Umbilical cord (tissue), 2 donors: Measurements from ENCODE around the gene CHN1. TPM values are rescaled to one million over a fixed set of nuclear protein-coding genes. Genes with fewer than 3 reads are reported as not detected.

Source experiments
- DNase-seq: peaks from one replicate; pipeline ENCODE4 v3.0.0-alpha.2; 2015; ENCODE audit warnings: low spot score
- total RNA-seq: library from RNA; depleted of rRNA; stranded (reverse); fragments of >200 nt; gene quantifications from one replicate; pipeline ENCODE4 v1.2.3, GENCODE V29; 2014; ENCODE audit warnings: low replicate concordance; ENCODE audit not compliant: insufficient read depth

The CHN1 gene
- total RNA-seq, 1 donor from 2014 or later, result 46.0 TPM

DNA sequence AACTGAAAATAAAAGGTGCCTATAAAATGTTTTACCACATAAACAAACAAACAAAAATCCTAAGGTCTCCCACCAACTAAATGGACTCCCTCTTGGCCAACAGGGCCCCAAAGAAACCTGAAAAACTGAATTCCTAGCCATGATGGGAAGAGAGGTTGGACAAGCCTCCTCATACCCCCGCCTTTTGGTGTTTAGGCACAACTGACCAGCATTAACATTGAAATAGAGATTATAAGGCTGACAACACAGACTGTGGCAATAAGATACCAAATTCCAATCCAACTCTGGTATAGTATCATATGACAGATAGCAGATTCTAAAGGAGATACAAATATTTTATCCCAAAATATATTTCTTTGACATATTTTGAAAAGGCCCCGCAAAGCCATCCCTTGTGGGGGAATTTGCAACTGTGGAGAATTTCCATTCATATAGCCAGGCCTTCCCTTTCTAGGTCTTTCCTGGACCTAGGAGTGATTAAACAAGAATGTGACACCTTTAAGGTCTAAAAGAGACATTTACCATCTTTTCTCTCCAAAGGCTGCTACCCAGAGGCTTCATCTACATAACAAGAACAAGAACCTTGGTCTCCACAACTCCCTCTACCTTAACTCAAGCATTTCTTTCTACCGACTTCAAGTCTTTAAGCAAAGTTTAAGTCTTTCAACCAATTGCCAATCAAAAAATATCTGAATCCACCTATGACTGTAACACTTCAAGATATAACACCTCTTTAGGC lies 80.0 kb downstream of the CHN1 start:
- no peak for DNase-seq

DNA sequence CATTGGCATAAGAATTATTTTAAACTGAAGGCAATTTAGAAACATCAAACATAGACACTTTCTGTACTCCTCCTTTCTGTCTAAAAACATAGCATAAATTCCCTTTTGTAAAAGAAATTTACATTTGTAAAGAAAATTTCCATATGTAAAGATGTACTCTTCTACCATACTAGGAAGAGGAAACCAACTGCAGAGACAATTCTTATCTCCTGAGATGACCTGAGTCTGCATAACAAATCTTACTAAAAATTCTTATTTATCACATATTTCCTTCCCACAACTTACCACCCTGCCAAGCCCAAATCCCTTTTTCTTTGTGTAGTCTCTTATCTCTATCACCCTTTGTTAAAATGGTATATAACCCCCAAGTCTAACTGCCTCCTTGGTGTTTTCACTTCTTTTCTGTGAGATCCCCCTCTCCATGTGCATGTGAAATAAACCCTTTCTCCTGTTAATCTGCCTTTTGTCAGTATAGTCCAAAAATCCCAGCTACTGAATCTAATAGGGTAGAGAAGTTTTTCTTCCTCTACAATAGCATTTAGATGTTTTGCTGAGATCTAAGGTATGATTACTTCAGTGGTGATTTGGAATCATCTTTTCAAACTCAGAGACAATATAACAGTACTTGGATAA lies 81.0 kb downstream of the CHN1 start:
- DNase-seq, result no peak

DNA sequence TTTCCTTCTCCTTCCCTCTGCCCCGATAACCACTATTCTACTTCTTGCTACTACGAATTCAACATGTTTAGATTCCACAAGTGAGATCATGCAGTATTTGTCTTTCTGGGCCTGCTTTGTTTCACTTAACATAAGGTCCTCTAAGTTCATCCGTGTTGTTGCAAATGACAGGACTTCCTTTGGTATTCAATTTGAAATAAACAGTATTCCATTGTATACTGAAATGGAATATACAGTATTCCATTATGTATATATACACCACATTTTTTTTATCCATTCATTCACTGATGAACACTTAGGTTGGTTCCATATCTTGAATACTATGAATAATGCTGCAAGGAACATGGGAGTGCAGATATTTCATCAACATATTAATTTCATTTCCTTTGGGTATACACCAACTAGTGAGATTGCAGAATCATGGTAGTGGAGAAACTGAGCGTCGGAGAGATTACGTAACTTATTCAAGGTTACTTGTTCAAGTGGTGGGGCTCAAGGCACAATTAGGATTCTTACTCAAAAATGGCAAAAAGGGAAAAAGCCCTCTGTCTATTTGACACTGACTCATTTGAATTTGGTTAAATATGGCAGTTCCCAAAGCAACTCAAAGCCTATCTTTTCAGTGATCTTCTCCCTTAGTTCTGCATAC lies 85.1 kb downstream of the CHN1 start:
- no peak for DNase-seq

DNA sequence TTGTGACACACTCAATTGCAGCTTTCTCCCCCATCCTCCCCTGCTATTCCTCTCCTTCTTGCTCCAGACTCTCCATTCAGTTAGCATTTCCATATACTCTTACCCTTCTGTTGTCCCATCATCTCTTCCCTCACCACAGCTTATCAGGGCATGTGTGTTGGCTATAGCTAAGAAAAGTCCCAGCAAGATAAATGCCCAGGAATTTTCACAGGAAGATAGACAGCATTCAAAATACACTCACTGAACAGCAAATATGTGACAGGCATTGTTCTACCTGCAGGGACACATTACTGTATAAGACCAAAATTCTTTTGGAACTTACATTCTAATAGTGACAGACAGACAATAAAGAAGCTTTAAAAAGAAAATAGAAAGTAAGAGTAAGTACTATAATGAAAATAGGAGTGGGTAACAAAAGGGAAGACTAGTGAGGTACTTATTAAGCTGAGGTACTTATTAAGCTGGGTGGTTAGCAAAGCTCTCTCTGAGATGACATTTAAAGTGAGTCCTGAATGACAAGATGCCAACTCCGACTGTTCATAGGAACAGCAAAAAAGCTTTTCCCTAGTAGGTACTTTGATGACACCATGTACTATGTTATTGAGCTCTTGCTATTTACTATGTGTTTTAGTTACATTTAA lies 86.2 kb downstream of the CHN1 start:
- no peak for DNase-seq

DNA sequence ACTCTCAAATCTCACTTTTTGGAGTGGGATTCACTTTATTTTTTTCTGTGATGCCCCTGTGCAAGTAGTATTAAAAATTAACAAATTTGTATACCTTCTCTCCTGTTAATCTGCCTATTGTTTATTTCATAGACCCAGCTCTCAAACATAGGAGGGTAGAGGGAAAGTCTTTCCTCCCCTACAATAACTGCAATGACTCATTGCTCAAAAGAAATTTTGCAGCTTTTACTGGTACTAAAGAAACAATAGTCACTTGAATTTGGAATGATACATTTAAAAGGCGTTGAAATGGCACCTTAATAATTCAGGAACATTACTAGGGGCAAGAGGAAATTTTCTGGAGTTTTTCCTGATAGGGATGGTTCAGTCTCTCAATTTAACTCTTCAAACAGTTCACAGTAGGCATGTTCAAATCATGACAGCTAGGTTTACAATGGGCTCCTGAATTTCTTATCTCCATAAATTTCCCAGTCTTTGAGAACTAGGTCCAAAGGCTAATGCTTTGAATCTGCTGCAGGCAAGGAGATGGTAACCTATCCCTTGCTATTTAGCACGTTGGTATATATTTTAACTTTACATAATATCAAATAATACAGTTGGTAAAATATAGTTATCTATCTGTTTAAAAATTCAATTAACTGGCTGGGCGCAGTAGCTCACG lies 88.8 kb downstream of the CHN1 start:
- no peak for DNase-seq

DNA sequence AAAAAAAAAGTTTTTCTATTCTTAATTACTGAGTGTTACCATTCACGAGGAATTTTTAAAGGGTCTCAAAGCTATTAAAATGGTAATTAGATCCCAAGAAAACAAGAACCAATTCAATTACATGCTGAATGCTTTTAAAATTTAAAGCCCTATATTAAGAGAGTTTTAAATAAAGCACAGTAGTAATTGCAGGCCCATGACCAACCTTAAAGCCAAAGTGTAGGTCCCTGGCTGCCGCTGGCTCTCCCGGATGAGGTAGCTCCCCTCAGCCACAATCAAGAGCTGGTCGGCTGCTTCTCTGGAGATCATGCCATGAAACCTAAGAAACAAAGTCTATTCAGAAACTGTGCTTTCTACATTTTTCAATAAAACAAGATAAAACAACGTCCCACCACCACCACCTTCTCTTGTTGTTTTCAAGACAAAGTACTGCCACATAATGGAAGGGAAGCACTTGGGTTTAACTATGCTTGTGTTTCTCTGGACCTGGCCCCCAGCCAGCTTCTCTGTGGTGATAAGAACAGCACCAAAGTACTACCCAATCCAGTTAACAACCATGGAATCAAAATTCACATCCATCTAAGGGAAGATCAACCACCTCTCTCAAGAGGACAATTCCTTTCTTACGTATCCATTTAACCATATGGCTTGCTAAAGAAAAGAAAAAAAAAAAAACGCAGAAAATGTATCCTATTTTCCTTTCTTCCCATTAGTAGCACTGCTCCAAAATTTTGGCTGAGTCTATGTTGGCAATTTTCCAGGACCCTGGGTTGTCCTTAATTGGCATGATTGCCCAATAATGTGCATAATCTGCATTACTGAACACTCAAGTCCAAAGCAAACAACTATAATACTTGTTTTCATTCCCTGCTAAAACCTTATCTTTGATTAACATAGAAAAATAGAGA lies 90.1 kb downstream of the CHN1 start:
- no peak for DNase-seq

DNA sequence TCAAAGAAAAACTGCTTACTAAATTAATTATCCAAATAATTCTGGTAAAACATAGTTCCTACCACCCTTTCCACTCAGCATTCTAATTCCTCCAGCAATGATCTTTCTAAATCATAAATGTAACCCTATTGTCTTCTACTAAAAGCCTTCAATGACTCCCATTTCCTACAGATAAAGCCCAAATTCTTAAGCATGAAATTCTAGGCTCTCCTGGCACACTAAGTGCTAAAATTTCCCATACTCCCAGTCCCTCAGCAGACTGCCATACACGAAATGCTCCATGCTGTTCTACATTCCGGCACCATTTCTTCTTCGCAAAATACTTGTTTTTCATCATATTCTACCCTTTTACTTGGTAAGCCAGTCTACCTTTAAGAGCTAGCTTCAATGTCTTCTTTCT lies 96.9 kb downstream of the CHN1 start:
- no peak for DNase-seq

DNA sequence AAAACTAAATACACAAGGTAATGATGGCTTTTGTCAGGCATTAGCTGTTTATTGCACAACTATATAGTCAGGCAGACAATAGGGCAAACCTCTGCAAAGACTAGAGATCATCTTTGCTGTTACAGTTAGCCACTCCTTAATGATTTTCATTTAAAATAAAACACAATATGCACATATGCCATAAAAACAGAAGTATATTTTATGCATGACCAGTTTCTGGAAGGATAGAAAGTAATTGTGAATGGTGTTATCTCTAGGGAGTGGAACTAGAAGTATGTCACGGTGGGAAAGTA lies 102.0 kb downstream of the CHN1 start:
- DNase-seq, result no peak

DNA sequence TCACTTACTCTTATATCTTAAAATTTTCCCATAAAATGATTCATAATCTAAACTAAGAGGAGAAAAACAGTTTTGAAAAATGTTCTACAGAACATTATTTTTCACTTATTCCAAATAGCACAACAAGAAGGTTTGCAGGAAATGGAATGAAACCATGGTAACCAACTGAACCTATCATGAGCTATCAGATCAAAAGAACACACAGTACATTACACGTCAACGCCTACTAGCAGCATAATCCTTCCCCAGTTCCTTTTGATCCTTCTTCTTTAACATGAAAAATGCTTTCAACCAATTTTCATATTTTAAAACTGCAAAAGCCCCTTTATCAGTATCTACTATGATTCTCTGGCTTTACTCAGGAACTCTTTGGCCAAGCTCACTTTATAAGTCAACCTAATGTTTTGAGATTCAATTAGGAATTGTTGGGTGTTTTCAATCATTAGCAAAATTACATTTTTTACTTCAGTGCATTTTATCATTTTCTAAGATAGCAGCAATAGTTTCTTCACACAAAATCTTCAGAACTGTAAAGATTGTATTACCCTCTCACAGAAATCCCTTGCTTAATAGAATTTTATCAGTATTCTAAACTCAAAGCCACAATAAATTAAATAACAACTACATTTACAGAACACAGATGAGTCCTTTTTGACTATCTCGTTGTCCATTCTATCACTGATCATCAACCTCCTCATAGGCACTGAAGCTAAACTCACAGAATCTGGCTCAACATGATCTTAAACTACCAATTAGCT lies 102.5 kb downstream of the CHN1 start:
- DNase-seq, result peak; percentile 96

DNA sequence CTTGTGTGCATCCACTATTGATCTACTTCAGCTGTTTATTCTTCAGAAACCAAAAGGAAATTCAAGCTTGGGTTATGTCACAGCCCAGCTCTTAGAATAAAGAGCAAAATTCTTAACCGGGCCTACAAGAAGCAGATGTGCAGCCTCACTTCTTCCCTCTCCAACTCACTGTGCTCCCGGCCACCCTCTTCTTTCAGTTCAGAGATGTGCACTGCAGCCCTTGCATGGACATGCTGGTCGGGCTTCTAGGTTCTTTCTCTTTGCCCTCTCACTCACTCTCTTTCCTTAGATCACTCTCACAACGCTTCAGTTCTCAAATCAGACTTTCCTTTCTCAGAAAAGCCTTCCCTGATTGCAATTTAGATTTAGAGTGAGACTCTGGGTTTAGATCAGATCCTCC lies 104.1 kb downstream of the CHN1 start:
- DNase-seq, result peak; percentile 59

DNA sequence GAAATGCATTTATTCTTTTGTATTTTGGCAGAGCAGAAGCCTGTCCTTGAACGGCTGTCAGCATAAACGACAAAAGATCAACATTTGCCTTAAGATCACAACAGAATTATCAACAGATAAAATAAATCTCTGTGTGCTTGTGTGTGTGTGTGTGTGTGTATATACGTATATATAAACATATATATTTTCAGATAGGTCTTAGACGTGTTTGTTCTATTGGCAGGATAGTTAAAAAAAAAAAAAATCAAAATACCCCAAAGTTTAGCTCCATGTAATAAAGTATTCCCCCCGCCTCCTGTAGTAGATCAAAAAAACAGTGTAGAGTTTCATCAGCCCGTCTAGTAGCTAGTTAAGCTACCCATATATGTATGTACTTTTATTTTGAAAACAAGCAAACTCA lies 107.9 kb downstream of the CHN1 start:
- no peak for DNase-seq

DNA sequence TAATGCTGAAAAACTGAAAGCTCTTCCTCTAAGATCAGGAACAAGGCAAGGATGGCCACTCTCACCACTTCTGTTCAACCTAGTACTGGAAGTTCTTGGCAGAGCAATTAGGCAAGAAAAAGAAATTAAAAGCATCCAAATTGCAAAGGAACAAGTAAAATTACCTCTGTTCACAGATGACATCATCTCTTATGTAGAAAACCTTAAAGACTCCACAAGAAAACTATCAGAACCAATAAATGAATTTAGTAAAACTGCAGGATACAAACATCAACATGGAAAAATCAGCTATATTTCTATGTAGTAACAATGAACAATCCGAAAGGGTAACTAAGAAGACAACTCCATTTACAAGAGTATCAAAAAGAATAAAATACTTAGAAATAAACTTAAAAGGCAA lies 112.2 kb downstream of the CHN1 start:
- no peak for DNase-seq

DNA sequence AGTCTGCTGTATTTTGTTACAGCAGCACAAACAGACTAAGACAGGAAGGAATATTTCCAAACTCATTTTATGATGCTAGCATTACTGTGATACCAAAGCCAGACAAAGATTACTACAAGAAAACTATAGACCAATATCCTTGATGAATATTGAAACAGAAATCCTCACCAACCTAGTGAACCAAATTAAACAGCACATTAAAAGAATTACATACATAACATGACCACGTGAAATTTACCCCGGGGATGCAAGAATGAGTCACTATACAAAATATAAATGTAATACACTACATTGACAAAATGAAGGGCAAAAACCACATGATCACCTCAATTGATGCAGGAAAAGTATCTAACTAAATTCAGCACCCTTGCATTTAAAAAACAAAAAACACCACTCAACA lies 112.6 kb downstream of the CHN1 start:
- DNase-seq, result no peak

DNA sequence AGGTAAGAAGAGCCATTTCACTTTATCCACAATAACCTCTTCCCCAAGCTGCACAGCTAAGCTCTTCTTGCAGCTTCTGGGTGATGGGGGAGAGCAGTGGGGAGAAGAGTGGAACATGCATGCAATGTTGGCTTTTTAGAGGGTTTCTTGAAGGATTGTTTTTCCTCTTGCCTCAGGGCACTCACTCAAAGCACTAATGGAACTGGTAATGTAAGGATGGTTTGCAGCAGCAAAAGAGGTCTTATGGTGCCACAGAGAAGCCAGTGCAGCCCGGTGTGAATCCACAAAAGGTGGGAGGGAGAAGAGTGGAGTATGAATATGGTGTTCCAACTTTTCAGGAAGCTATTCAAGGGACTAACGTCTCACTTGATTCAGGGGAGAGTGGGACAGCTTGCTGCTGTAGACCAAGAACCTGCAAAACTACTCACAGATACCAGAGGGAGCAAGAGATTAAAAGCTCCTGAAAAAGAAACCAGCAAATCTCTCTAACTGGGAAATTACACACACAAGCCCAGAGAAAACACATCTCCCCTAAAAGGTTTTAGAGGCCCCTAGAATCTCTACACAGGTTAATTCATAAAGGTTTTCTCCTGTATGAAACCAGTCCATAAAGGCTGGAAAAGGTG lies 116.4 kb downstream of the CHN1 start:
- no peak for DNase-seq

DNA sequence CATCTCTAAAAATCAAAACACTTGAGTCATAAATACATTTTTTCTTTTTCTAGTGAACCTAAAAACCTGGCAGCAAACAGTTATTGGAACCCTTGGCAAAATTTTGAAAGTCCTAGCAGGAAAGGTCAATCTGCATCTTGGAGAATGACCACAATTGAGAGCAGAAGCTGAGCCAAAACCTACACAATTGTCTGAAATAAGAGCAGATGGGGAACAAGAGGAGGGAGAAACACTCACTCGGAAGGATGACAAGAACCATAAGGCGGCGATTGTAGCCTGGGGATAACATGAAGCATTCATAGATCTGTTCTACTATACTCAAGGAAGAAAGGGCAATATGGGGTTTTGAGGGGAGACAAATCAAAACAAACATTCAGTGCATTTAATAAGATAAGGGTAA lies 117.0 kb downstream of the CHN1 start:
- no peak for DNase-seq

DNA sequence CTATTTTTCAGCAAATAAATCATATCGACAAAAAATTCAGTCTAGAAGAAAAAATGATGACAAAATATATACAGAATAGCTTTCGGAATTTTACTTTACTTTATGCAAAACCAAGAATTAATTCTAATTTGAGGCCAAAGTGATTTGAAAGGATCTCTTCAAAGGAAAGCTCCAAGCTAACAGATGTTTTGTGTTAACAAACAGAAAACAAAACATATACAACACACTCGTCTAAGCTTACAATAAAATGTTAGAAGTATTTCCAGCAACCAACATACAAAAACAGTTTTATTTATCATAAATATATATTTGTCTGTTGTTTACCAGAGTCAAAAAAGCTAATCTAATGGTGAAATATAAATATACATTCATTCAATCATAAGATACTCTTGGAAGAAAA lies 122.8 kb downstream of the CHN1 start:
- DNase-seq, result no peak

DNA sequence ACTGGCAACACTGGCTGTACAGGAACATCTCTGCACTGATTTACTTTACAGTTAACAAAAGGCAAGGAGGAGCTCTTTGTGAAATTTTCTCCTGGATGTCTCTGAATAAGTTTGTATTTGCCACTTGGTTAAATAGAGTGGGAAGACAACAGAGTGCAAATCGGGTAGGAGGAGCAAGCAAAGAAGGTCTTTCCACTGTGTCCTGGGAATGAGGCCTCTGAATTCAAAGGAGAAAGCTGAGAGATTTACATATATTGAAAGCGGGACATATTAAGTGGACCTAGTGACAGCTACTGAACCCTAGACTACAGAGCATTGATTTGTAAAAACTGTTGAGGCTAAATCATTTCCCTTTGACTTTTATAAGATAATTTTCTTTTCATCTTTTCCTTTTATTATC lies 123.5 kb downstream of the CHN1 start:
- DNase-seq, result no peak

DNA sequence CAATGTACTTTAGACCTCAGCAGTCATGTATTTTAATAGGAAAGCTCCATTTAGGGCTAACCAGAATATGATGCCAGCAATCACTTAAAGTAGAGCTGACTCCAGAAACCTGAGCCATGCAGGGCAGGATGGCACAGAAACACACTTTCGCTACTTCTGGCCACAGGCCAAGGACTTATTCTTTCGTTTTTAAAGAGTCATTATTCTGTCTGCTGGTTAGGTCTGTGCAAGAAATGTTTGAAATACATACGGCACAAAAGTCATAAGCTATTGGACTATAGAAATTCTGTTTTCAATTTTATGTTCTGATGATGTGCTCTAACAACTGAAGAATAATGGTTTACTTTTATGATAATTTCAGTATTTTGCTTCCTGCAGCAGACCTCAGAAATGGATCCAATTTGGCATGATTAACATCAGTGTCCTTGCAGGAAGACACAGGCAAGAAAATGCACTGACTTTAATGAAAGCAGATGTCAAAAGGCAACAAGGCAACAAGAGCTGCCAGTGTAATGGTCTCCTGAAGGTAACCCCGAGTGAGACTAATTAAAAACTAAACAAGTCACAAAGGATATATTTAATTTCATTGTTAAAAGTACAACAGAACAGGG lies 126.5 kb downstream of the CHN1 start:
- no peak for DNase-seq

DNA sequence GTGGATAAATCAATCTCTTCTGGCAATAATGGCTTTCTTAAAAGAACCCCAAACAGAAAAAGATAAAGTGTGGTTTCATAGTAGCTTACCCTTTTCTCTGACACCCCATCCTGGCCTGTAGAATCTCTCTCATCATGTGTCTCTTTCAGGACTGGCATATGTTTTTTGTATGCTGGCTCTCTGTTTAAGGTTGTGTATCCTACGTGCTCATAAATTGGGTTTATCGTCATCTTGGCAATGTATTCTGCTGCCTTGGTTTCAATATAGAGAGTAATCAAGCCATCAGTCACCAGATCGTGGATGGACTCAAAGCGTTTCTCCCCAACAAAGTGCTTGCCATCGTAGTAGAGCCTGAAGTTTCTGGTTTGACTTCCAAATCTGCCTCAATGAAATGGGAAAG lies 127.4 kb downstream of the CHN1 start:
- DNase-seq, result no peak

DNA sequence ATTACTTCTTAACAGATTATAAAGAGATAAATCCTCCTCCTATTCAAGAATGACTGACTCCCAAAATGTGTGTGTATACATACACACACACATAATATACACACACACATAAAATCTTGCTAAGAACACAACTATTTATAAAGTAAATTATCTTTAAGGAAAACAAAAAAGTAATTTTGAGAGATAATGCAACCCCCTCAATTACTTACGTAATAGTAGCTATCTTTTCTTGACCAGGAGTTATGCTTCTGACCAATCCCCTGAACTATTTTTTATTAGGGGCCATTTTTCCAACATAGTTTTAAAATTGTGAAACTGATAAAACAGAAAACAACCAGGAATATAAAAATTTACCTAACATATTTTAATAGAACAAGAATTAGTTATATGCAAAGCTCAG lies 127.9 kb downstream of the CHN1 start:
- DNase-seq, result no peak
